Naive thymus-derived CD4-positive, alpha-beta T cell (primary cell): ENCODE measurements around the gene TMEM181. TPM values are rescaled to one million over a fixed set of nuclear protein-coding genes. Genes with fewer than 3 reads are reported as not detected.
A peak's percentile ranks its signal among the peaks of the same experiment; 100 is the strongest.
"Not testable (repeated sequence)": the region's sequence is repeated elsewhere in the genome, so short reads cannot be mapped to it uniquely, and the experiment has no call there.

Experiments used
- ATAC-seq: fragments of 150-1000 bp; cut with Tn5 transposase; 2 replicates; pipeline ENCODE4 v1.10.0; 2021; ENCODE audit warnings: mild to moderate bottlenecking, moderate library complexity
- CTCF ChIA-PET: fragments of 350-600 bp; sonication (Branson Sonifier 250); formaldehyde crosslinking; loops from one replicate; lab custom pipeline; 2021; ENCODE audit warnings: antibody characterized with exemption; lab: Charles Lee
- POLR2A ChIA-PET: fragments of 350-600 bp; sonication (Branson Sonifier 250); formaldehyde crosslinking; loops from one replicate; lab custom pipeline; 2021; ENCODE audit warnings: antibody characterized with exemption, inconsistent platforms; lab: Charles Lee
- DNase-seq, 9 donors: peaks; one replicate each; pipeline versions ENCODE4 v3.0.0 to v3.0.0-alpha.2; 2020 to 2022; ENCODE audit warnings: mixed read lengths in 1 of 9
- H3K27ac ChIP-seq: one replicate; pipeline ENCODE4 v1.7.0; 2013; ENCODE audit warnings: mild to moderate bottlenecking, low read depth, low read length, moderate library complexity
- H3K27me3 ChIP-seq, 2 donors: one replicate each; pipeline ENCODE4 v1.7.0; 2013; ENCODE audit warnings: low read length in 2 of 2, mild to moderate bottlenecking in 2 of 2, moderate library complexity in 2 of 2; ENCODE audit not compliant: control insufficient read depth in 2 of 2, insufficient read depth in 2 of 2
- H3K36me3 ChIP-seq, 3 experiments: 1 replicate in 2 of 3; 2 replicates in 1 of 3; pipeline ENCODE4 v1.7.0; 2013; ENCODE audit warnings: low read length in 3 of 3, mild to moderate bottlenecking in 3 of 3, moderate library complexity in 1 of 3; ENCODE audit not compliant: insufficient read depth in 3 of 3, control insufficient read depth in 2 of 3
- H3K4me1 ChIP-seq, 2 donors: one replicate each; pipeline ENCODE4 v1.7.0; 2013; ENCODE audit warnings: low read length in 2 of 2, mild to moderate bottlenecking in 2 of 2, moderate library complexity in 1 of 2; ENCODE audit not compliant: control insufficient read depth in 2 of 2, insufficient read depth in 2 of 2
- H3K4me3 ChIP-seq: 2 replicates; pipeline ENCODE4 v1.7.0; 2013; ENCODE audit warnings: mild to moderate bottlenecking, low read length
- H3K9me3 ChIP-seq, 3 experiments: 1 replicate in 2 of 3; 2 replicates in 1 of 3; pipeline ENCODE4 v1.7.0; 2013; ENCODE audit warnings: low read length in 3 of 3; ENCODE audit not compliant: control insufficient read depth in 2 of 3
- H3K27ac Mint-ChIP-seq, 9 donors: one replicate each; pipeline ENCODE4 v1.8.0; 2020 to 2022; ENCODE audit warnings: mixed read lengths in 9 of 9, mild to moderate bottlenecking in 8 of 9, moderate library complexity in 5 of 9, inconsistent platforms in 2 of 9
- H3K27me3 Mint-ChIP-seq, 5 donors: one replicate each; pipeline ENCODE4 v1.8.0; 2021 to 2022; ENCODE audit warnings: mixed read lengths in 5 of 5, mild to moderate bottlenecking in 1 of 5
- H3K36me3 Mint-ChIP-seq, 5 donors: one replicate each; pipeline ENCODE4 v1.8.0; 2020 to 2022; ENCODE audit warnings: mixed read lengths in 5 of 5, mild to moderate bottlenecking in 3 of 5, inconsistent platforms in 1 of 5
- H3K4me1 Mint-ChIP-seq, 7 donors: one replicate each; pipeline ENCODE4 v1.8.0; 2020 to 2022; ENCODE audit warnings: mixed read lengths in 7 of 7, mild to moderate bottlenecking in 3 of 7, inconsistent platforms in 1 of 7
- H3K4me3 Mint-ChIP-seq, 10 donors: one replicate each; pipeline ENCODE4 v1.8.0; 2020 to 2022; ENCODE audit warnings: mild to moderate bottlenecking in 10 of 10, mixed read lengths in 10 of 10, moderate library complexity in 6 of 10, inconsistent platforms in 2 of 10
- H3K9me3 Mint-ChIP-seq, 11 donors: one replicate each; pipeline ENCODE4 v1.8.0; 2020 to 2022; ENCODE audit warnings: mixed read lengths in 11 of 11, mild to moderate bottlenecking in 4 of 11, inconsistent platforms in 1 of 11, moderate library complexity in 1 of 11
- intact Hi-C, 2 donors: fragments of 100-400 bp; cut with micrococcal nuclease; formaldehyde crosslinking; loops; one replicate each; pipeline ENCODE4 v1.15.1; 2023
- polyA plus RNA-seq, 2 donors: library from polyadenylated mRNA; unstranded; fragments of 300-500 nt; fragmentation: Illumina TruSeq; gene quantifications; one replicate each; pipeline ENCODE4 v1.2.3, GENCODE V29; 2021
- total RNA-seq, 6 experiments: library from RNA in 5 of 6; stranded (reverse) in 5 of 6; gene quantifications; 1 replicate in 5 of 6; 2 replicates in 1 of 6; pipeline ENCODE4 v1.2.3 and lab custom pipeline; 2021 to 2026

The TMEM181 gene
- total and polyA plus RNA-seq, 7 experiments from 2014 or later: 1.9 to 17.2 (median 15.7) TPM

- Mint-ChIP-seq H3K9me3 (peaks cover 0 to 2% (median 0%) of the 10 kb centered on the region in 11 donors), H3K4me3 (no peak overlapping the region), H3K4me1 (peaks cover 21 to 61% (median 48%) of the 10 kb centered on the region in 7 donors), H3K27ac (peak overlapping the region; percentile 52 to 91 (median 83)), H3K27me3 (no peaks in the 10 kb centered on the region), H3K36me3 (peaks cover 17 to 52% (median 28%) of the 10 kb centered on the region in 5 donors)
- POLR2A ChIA-PET: interaction anchor here (1.3 to 1.9 kb wide), 2 partner anchors 14 to 20 kb away, joined by 3 to 6 read pairs; no protein-coding TSS in a partner anchor
- Histone ChIP-seq H3K4me3 (no peak overlapping the region), H3K9me3 (no peaks in the 10 kb centered on the region), H3K36me3 (peaks cover 8 to 45% (median 13%) of the 10 kb centered on the region in 3 experiments), H3K27me3 (no peaks in the 10 kb centered on the region), H3K4me1 (peaks cover 15 to 16% of the 10 kb centered on the region in 2 donors), H3K27ac (peak overlapping the region; percentile 49)
- ATAC-seq (peak; percentile 47), DNase-seq (no peak)
- CTCF ChIA-PET: interaction anchor here (3.9 kb wide), 1 partner anchor 59 kb away, joined by 29 read pairs; no protein-coding TSS in a partner anchor
- intact Hi-C loops: no loop called here
Measured at GRCh38 chr6:158631678-158632537, 72.0 kb downstream of the TMEM181 start.

GRCh38 chr6:158632538-158633119 is 72.7 kb downstream of the TMEM181 start:
- Histone ChIP-seq H3K4me1 (peaks cover 16 to 19% of the 10 kb centered on the region in 2 donors), H3K27ac (peak overlapping the region; percentile 49), H3K36me3 (peaks cover 6 to 45% (median 16%) of the 10 kb centered on the region in 3 experiments)
- peaks cover 12 to 51% (median 29%) of the 10 kb centered on the region in 5 donors for H3K36me3 Mint-ChIP-seq
- H3K4me3 Mint-ChIP-seq, DNase-seq, CTCF ChIA-PET, H3K9me3 ChIP-seq, H3K27me3 Mint-ChIP-seq, ATAC-seq, H3K9me3 Mint-ChIP-seq, intact Hi-C loops, H3K27me3 ChIP-seq, H3K4me3 ChIP-seq: not testable (repeated sequence)
- POLR2A ChIA-PET: interaction anchor here (1.0 to 1.5 kb wide), 3 partner anchors 12 to 27 kb away, joined by 3 to 11 read pairs (median 3); partner anchors contain the start of gene DYNLT1
- H3K4me1 Mint-ChIP-seq: peaks cover 18 to 68% (median 50%) of the 10 kb centered on the region in 7 donors
- H3K27ac Mint-ChIP-seq: peak overlapping the region; percentile 70 to 93 (median 83)

GRCh38 chr6:158633127-158633526 is 73.2 kb downstream of the TMEM181 start:
- H3K4me3 Mint-ChIP-seq: no peak overlapping the region
- DNase-seq (no peak), ATAC-seq (no peak)
- peaks cover 0 to 2% (median 0%) of the 10 kb centered on the region in 11 donors for H3K9me3 Mint-ChIP-seq
- ChIA-PET POLR2A (interaction anchor here (1.0 to 1.5 kb wide), 3 partner anchors 11 to 27 kb away, joined by 3 to 11 read pairs (median 3); partner anchors contain the start of gene DYNLT1), CTCF (no interaction called here)
- H3K27me3 Mint-ChIP-seq: no peaks in the 10 kb centered on the region
- peaks cover 5 to 42% (median 16%) of the 10 kb centered on the region in 3 experiments for H3K36me3 ChIP-seq
- H3K27ac Mint-ChIP-seq: peak overlapping the region; percentile 26 to 93 (median 83)
- peaks cover 16 to 19% of the 10 kb centered on the region in 2 donors for H3K4me1 ChIP-seq
- H3K4me1 Mint-ChIP-seq: peaks cover 18 to 69% (median 50%) of the 10 kb centered on the region in 7 donors
- H3K27ac ChIP-seq: no peak overlapping the region
- H3K36me3 Mint-ChIP-seq: peaks cover 12 to 48% (median 29%) of the 10 kb centered on the region in 5 donors
- no peaks in the 10 kb centered on the region for H3K27me3 ChIP-seq
- intact Hi-C loops: no loop called here
- H3K9me3 ChIP-seq: no peaks in the 10 kb centered on the region
- no peak overlapping the region for H3K4me3 ChIP-seq

- CTCF ChIA-PET: interaction anchor here (0.8 kb wide), 1 partner anchor 56 kb away, joined by 4 read pairs; no protein-coding TSS in a partner anchor
- ATAC-seq (peak; percentile 70), DNase-seq (peak in 6 of 9 donors; percentile 42 to 76 (median 65))
- H3K36me3 ChIP-seq: peaks cover 5 to 36% (median 16%) of the 10 kb centered on the region in 3 experiments
- no peaks in the 10 kb centered on the region for H3K9me3 ChIP-seq
- peak overlapping the region; percentile 60 to 95 (median 85) for H3K27ac Mint-ChIP-seq
- H3K27ac ChIP-seq: peak overlapping the region; percentile 61
- no peak overlapping the region for H3K4me3 ChIP-seq
- H3K9me3 Mint-ChIP-seq: peaks cover 0 to 2% (median 0%) of the 10 kb centered on the region in 11 donors
- peak overlapping the region in 8 of 10 donors; percentile 10 to 60 (median 45) for H3K4me3 Mint-ChIP-seq
- no peaks in the 10 kb centered on the region for H3K27me3 ChIP-seq
- POLR2A ChIA-PET: interaction anchor here (1.0 to 1.1 kb wide), 3 partner anchors 9 to 10 kb away, joined by 3 to 5 read pairs (median 3); partner anchors contain the start of gene DYNLT1
- H3K4me1 ChIP-seq: peaks cover 28 to 32% of the 10 kb centered on the region in 2 donors
- intact Hi-C loops: loop anchor here (1.0 to 2.0 kb wide), 3 partner anchors 8 to 26 kb away; no protein-coding TSS in a partner anchor
- H3K4me1 Mint-ChIP-seq: peaks cover 29 to 78% (median 60%) of the 10 kb centered on the region in 7 donors
- H3K36me3 Mint-ChIP-seq: peaks cover 12 to 47% (median 31%) of the 10 kb centered on the region in 5 donors
- H3K27me3 Mint-ChIP-seq: no peaks in the 10 kb centered on the region
Measured at GRCh38 chr6:158634695-158635426, 75.0 kb downstream of the TMEM181 start.

GRCh38 chr6:158635427-158636073 is 75.7 kb downstream of the TMEM181 start:
- Histone ChIP-seq H3K27ac (peak overlapping the region; percentile 61), H3K9me3 (no peaks in the 10 kb centered on the region), H3K27me3 (no peaks in the 10 kb centered on the region), H3K36me3 (peaks cover 5 to 36% (median 16%) of the 10 kb centered on the region in 3 experiments), H3K4me3 (no peak overlapping the region), H3K4me1 (peaks cover 35 to 39% of the 10 kb centered on the region in 2 donors)
- ChIA-PET POLR2A (interaction anchor here (0.6 to 1.1 kb wide), 2 partner anchors 9 to 1399 kb away, joined by 3 to 5 read pairs; partner anchors contain the start of gene DYNLT1), CTCF (no interaction called here)
- H3K9me3 Mint-ChIP-seq: peaks cover 0 to 4% (median 0%) of the 10 kb centered on the region in 11 donors
- intact Hi-C loops: loop anchor here (1.0 to 2.0 kb wide), 2 partner anchors 8 to 25 kb away; no protein-coding TSS in a partner anchor
- H3K36me3 Mint-ChIP-seq: peaks cover 13 to 54% (median 33%) of the 10 kb centered on the region in 5 donors
- peak overlapping the region in 7 of 10 donors; percentile 14 to 60 (median 37) for H3K4me3 Mint-ChIP-seq
- ATAC-seq: no peak
- H3K4me1 Mint-ChIP-seq: peaks cover 35 to 79% (median 67%) of the 10 kb centered on the region in 7 donors
- no peaks in the 10 kb centered on the region for H3K27me3 Mint-ChIP-seq
- H3K27ac Mint-ChIP-seq: peak overlapping the region; percentile 70 to 95 (median 85)
- no peak for DNase-seq
